Chondrocyte (in vitro differentiated cells): ENCODE results near the gene CSRP1. TPM values are rescaled to one million over a fixed set of nuclear protein-coding genes. Genes with fewer than 3 reads are reported as not detected.

ENCODE experiments used
- DNase-seq: peaks from one replicate; pipeline ENCODE4 v3.0.0; 2021; ENCODE audit warnings: mixed read lengths, low spot score
- H3K27ac Mint-ChIP-seq: one replicate; pipeline ENCODE4 v1.8.0; 2021; ENCODE audit warnings: mild to moderate bottlenecking, moderate library complexity, mixed read lengths; ENCODE audit not compliant: unreplicated experiment
- H3K27me3 Mint-ChIP-seq: 2 replicates; pipeline ENCODE4 v1.8.0; 2021; ENCODE audit warnings: low read depth, mixed read lengths
- H3K36me3 Mint-ChIP-seq: 2 replicates; pipeline ENCODE4 v1.8.0; 2021; ENCODE audit warnings: low read depth, mixed read lengths
- H3K4me1 Mint-ChIP-seq: 2 replicates; pipeline ENCODE4 v1.8.0; 2021; ENCODE audit warnings: low read depth, mild to moderate bottlenecking, mixed read lengths
- H3K4me3 Mint-ChIP-seq: one replicate; pipeline ENCODE4 v1.8.0; 2021; ENCODE audit warnings: mild to moderate bottlenecking, moderate library complexity, mixed read lengths; ENCODE audit not compliant: unreplicated experiment
- H3K9me3 Mint-ChIP-seq: 2 replicates; pipeline ENCODE4 v1.8.0; 2021; ENCODE audit warnings: low read depth, mixed read lengths
- CTCF ChIP-seq: fragments of 200-600 bp; sonication (generic); IDR thresholded peaks from 2 replicates; pipeline ENCODE4 v1.5.0; 2021; ENCODE audit warnings: antibody characterized with exemption, mild to moderate bottlenecking, moderate library complexity
- total RNA-seq: library from RNA; stranded (reverse); gene quantifications from 3 replicates; pipeline ENCODE4 v1.2.1, GENCODE V29; 2021

Gene CSRP1
- total RNA-seq, 1 donor from 2014 or later: 5.9 TPM

GRCh38 chr1:201471772-201472171 lies 35.2 kb downstream of the CSRP1 start:
- no peaks in the 10 kb centered on the region for H3K27me3 Mint-ChIP-seq
- H3K36me3 Mint-ChIP-seq: peaks cover 6% of the 10 kb centered on the region
- peaks cover 43% of the 10 kb centered on the region for H3K4me1 Mint-ChIP-seq
- H3K4me3 Mint-ChIP-seq: no peak overlapping the region
- H3K9me3 Mint-ChIP-seq: no peaks in the 10 kb centered on the region
- no peak overlapping the region for H3K27ac Mint-ChIP-seq
- no peak for TF ChIP-seq CTCF
- no peak for DNase-seq

- DNase-seq: no peak
- Mint-ChIP-seq H3K27me3 (no peaks in the 10 kb centered on the region), H3K4me1 (peaks cover 45% of the 10 kb centered on the region), H3K9me3 (no peaks in the 10 kb centered on the region), H3K4me3 (no peak overlapping the region), H3K36me3 (peaks cover 7% of the 10 kb centered on the region), H3K27ac (no peak overlapping the region)
- TF ChIP-seq CTCF: no peak
Observed at GRCh38 chr1:201470581-201470980, 36.3 kb downstream of the CSRP1 start.

- H3K27ac Mint-ChIP-seq: peak overlapping the region; percentile 61
- peak overlapping the region; percentile 98 for H3K4me3 Mint-ChIP-seq
- no peaks in the 10 kb centered on the region for H3K27me3 Mint-ChIP-seq
- DNase-seq: no peak
- no peaks in the 10 kb centered on the region for H3K9me3 Mint-ChIP-seq
- peaks cover 13% of the 10 kb centered on the region for H3K36me3 Mint-ChIP-seq
- H3K4me1 Mint-ChIP-seq: peaks cover 45% of the 10 kb centered on the region
- no peak for TF ChIP-seq CTCF
Observed at GRCh38 chr1:201469645-201470074, 37.3 kb downstream of the CSRP1 start.

- Mint-ChIP-seq H3K27ac (peak within 1 kb of the TSS; percentile 94), H3K36me3 (peaks cover 16% of the 10 kb centered on the region)
- TF ChIP-seq CTCF: no peak
Observed at GRCh38 chr1:201468844-201469644, 37.9 kb downstream of the CSRP1 start, which contains the start of gene PHLDA3. Gene PHLDA3 (minus strand): TSS chr1:201469188. CDS start chr1:201468786, 402 bp downstream.

GRCh38 chr1:201468501-201468843 lies 38.5 kb downstream of the CSRP1 start:
- Mint-ChIP-seq H3K27me3 (no peaks in the 10 kb centered on the region), H3K27ac (peak overlapping the region; percentile 92), H3K36me3 (peaks cover 18% of the 10 kb centered on the region), H3K4me1 (peaks cover 56% of the 10 kb centered on the region), H3K4me3 (peak overlapping the region; percentile 98), H3K9me3 (no peaks in the 10 kb centered on the region)
- DNase-seq: no peak
- TF ChIP-seq CTCF: peak; percentile 46

More at GRCh38 chr1:201468844-201469644, 37.9 kb downstream of the CSRP1 start, which contains the start of gene PHLDA3:
- peaks cover 51% of the 10 kb centered on the region for H3K4me1 Mint-ChIP-seq
- no peak for DNase-seq
- peak within 1 kb of the TSS; percentile 98 for H3K4me3 Mint-ChIP-seq
- H3K27me3 Mint-ChIP-seq: no peaks in the 10 kb centered on the region
- no peaks in the 10 kb centered on the region for H3K9me3 Mint-ChIP-seq
